HepG2 (cell line): Measurements from ENCODE around the gene NKPD1. TPM values are rescaled to one million over a fixed set of nuclear protein-coding genes. Genes with fewer than 3 reads are reported as not detected.
A peak's percentile ranks its signal among the peaks of the same experiment; 100 is the strongest.

Experiments used
- ATAC-seq: fragments of 200-7000 bp; cut with Tn5 transposase; 3 replicates; pipeline ENCODE4 v1.9.1; 2020; ENCODE audit warnings: mild to moderate bottlenecking, moderate library complexity
- BruUV-seq: library from RNA; stranded (reverse); fragments of 400-500 nt; replicated peaks from 2 replicates; lab custom pipeline; 2021; lab: Mats Ljungman, UMichigan
- CTCF ChIA-PET: fragments of 300-600 bp; formaldehyde crosslinking; extraction: SDS; loops from one replicate; lab custom pipeline; 2021; ENCODE audit warnings: low total read pairs, inconsistent platforms, low intra/inter-chr PET ratio; lab: Yijun Ruan, JAX
- POLR2A ChIA-PET: fragments of 350-600 bp; sonication (Branson Sonifier 250); formaldehyde crosslinking; loops from one replicate; lab custom pipeline; 2020; ENCODE audit warnings: antibody characterized with exemption, inconsistent platforms; lab: Yijun Ruan, JAX
- DNase-seq: peaks from one replicate; pipeline ENCODE4 v3.0.0-alpha.2; 2015; ENCODE audit warnings: low spot score
- FAIRE-seq: peaks from 3 replicates; lab custom pipeline; 2011; peaks lifted over from hg19 to GRCh38; lab: Jason Lieb, UNC
- H2AFZ ChIP-seq: one replicate; pipeline ENCODE4 v1.6.1; 2011; ENCODE audit warnings: low read length, inconsistent platforms
- H3K27ac ChIP-seq: fragments of 300-600 bp; 3 replicates; pipeline ENCODE4 v1.8.0; 2011; ENCODE audit warnings: mixed run types, mild to moderate bottlenecking, mixed read lengths, low read length, inconsistent platforms; ENCODE audit not compliant: insufficient read depth; ENCODE audit errors: extremely low read length
- H3K27me3 ChIP-seq, 2 experiments: fragments of 200-600 bp in 1 of 2; 2 replicates in 1 of 2; 3 replicates in 1 of 2; pipeline versions ENCODE4 v1.6.0 to v1.8.0; 2011; ENCODE audit warnings: low read length in 2 of 2, mild to moderate bottlenecking in 2 of 2, moderate library complexity in 2 of 2, inconsistent platforms in 1 of 2; ENCODE audit not compliant: insufficient read depth in 2 of 2, control insufficient read depth in 1 of 2
- H3K36me3 ChIP-seq, 2 experiments: fragments of 200-600 bp in 1 of 2; replicated peaks in 1 of 2; 2 replicates in 1 of 2; 3 replicates in 1 of 2; pipeline versions ENCODE4 v1.5.1 to v1.8.0; 2011; ENCODE audit warnings: low read length in 2 of 2, inconsistent platforms in 1 of 2; ENCODE audit not compliant: insufficient read depth in 2 of 2, control insufficient read depth in 1 of 2
- H3K4me1 ChIP-seq: 2 replicates; pipeline ENCODE4 v1.5.1; 2012; ENCODE audit warnings: low read length, inconsistent platforms; ENCODE audit not compliant: insufficient read depth
- H3K4me2 ChIP-seq: 2 replicates; pipeline ENCODE4 v1.6.0; 2011; ENCODE audit warnings: low read depth, low read length, inconsistent platforms
- H3K4me3 ChIP-seq, 3 experiments: fragments of 200-600 bp in 1 of 3; sonication (generic), shearing (Covaris generic) in 1 of 3; replicated peaks in 1 of 3; 2 replicates each; pipeline ENCODE4 v1.5.1; 2011 to 2016; ENCODE audit warnings: low read length in 3 of 3, inconsistent platforms in 2 of 3, low read depth in 2 of 3, mild to moderate bottlenecking in 2 of 3, control low read depth in 1 of 3, mixed read lengths in 1 of 3; ENCODE audit not compliant: insufficient read depth in 1 of 3
- H3K79me2 ChIP-seq: one replicate; pipeline ENCODE4 v1.6.1; 2011; ENCODE audit warnings: low read length, inconsistent platforms; ENCODE audit not compliant: insufficient read depth
- H3K9ac ChIP-seq: 2 replicates; pipeline ENCODE4 v1.6.0; 2011; ENCODE audit warnings: mild to moderate bottlenecking, low read depth, low read length, inconsistent platforms; ENCODE audit not compliant: insufficient read depth
- H3K9me3 ChIP-seq: 2 replicates; pipeline ENCODE4 v1.5.1; 2012; ENCODE audit warnings: mild to moderate bottlenecking, low read length
- H4K20me1 ChIP-seq: 2 replicates; pipeline ENCODE4 v1.6.0; 2011; ENCODE audit warnings: inconsistent platforms, mild to moderate bottlenecking, low read length, moderate library complexity; ENCODE audit not compliant: insufficient read depth
- CEBPZ ChIP-seq: IDR thresholded peaks from 2 replicates; pipeline ENCODE4 v1.6.1; 2012; ENCODE audit warnings: low read length, improper control_type of control experiment
- DNMT3B ChIP-seq: conservative IDR thresholded peaks from 2 replicates; pipeline ENCODE4 v1.6.1; 2016; ENCODE audit warnings: missing biosample characterization, control low read depth
- GATAD2A ChIP-seq: IDR thresholded peaks from 2 replicates; pipeline ENCODE4 v1.6.1; 2016
- GTF3A ChIP-seq: sonication (generic); formaldehyde crosslinking; conservative IDR thresholded peaks from 2 replicates; pipeline ENCODE4 v1.4.0; 2020; ENCODE audit warnings: mild to moderate bottlenecking, missing genetic modification reagents
- HDAC2 ChIP-seq: sonication (generic); formaldehyde crosslinking; IDR thresholded peaks from 2 replicates; pipeline ENCODE4 v1.4.0; 2020; ENCODE audit warnings: missing genetic modification reagents
- HNF4A ChIP-seq: sonication (generic); formaldehyde crosslinking; IDR thresholded peaks from 2 replicates; pipeline ENCODE4 v1.4.0; 2020; ENCODE audit warnings: missing genetic modification reagents
- HNRNPL ChIP-seq: fragments of 200-400 bp; formaldehyde crosslinking; IDR thresholded peaks from 2 replicates; pipeline ENCODE4 v1.6.1; 2017; ENCODE audit warnings: mild to moderate bottlenecking, low read depth, low read length
- JARID2 ChIP-seq: sonication (generic); formaldehyde crosslinking; IDR thresholded peaks from 2 replicates; pipeline ENCODE4 v1.8.1; 2023; ENCODE audit warnings: missing genetic modification reagents, inconsistent platforms; ENCODE audit not compliant: insufficient replicate concordance
- LCORL ChIP-seq, 2 experiments: fragments of 450-650 bp in 1 of 2; sonication (generic) in 1 of 2; formaldehyde crosslinking in 1 of 2; IDR thresholded peaks; 2 replicates each; pipeline versions ENCODE4 v1.5.0 to v1.6.1; 2017 to 2020; ENCODE audit warnings: antibody characterized with exemption in 1 of 2, missing genetic modification reagents in 1 of 2
- NCOR1 ChIP-seq: fragments of 200-600 bp; sonication (generic); IDR thresholded peaks from 2 replicates; pipeline ENCODE4 v1.7.0; 2017; ENCODE audit warnings: antibody characterized with exemption, low read length, borderline replicate concordance
- NR2C2 ChIP-seq: sonication (generic); formaldehyde crosslinking; IDR thresholded peaks from 2 replicates; pipeline ENCODE4 v1.4.0; 2020; ENCODE audit warnings: missing genetic modification reagents, mild to moderate bottlenecking, moderate library complexity, borderline replicate concordance
- SAP130 ChIP-seq: IDR thresholded peaks from 2 replicates; pipeline ENCODE4 v1.6.1; 2016; ENCODE audit warnings: low read depth
- ZFP37 ChIP-seq: sonication (generic); formaldehyde crosslinking; IDR thresholded peaks from 2 replicates; pipeline ENCODE4 v1.4.0; 2020; ENCODE audit warnings: missing genetic modification reagents, borderline replicate concordance
- ZNF180 ChIP-seq: sonication (generic); formaldehyde crosslinking; IDR thresholded peaks from 2 replicates; pipeline ENCODE4 v1.4.0; 2020; ENCODE audit warnings: low read depth, missing genetic modification reagents, borderline replicate concordance
- ZNF441 ChIP-seq: sonication (generic); formaldehyde crosslinking; IDR thresholded peaks from 2 replicates; pipeline ENCODE4 v1.7.0; 2021; ENCODE audit warnings: missing genetic modification reagents, borderline replicate concordance
- ZNF841 ChIP-seq: sonication (generic); formaldehyde crosslinking; IDR thresholded peaks from 2 replicates; pipeline ENCODE4 v1.8.1; 2023; ENCODE audit warnings: missing genetic modification reagents, borderline replicate concordance
- ZNF878 ChIP-seq: sonication (generic); formaldehyde crosslinking; IDR thresholded peaks from 2 replicates; pipeline ENCODE4 v1.8.1; 2023; ENCODE audit warnings: mild to moderate bottlenecking, missing genetic modification reagents, moderate library complexity
- WGBS: methylation state at CpG from one replicate; pipeline ENCODE4 v1.1.6; 2017; ENCODE audit warnings: low lambda C conversion rate; 5-methylcytosine and 5-hydroxymethylcytosine counted together
- in situ Hi-C: cut with HindIII; loops from 2 replicates; pipeline ENCODE4 v1.10.0; 2017; ENCODE audit warnings: low pct_unique_long_range_greater_than_20kb; ENCODE audit not compliant: extremely low pct_ligation_motif_present
- intact Hi-C: fragments of 100-400 bp; cut with micrococcal nuclease; formaldehyde crosslinking; loops from one replicate; pipeline ENCODE4 v1.10.0; 2022; ENCODE audit not compliant: unreplicated experiment
- polyA plus RNA-seq, 8 experiments: library from polyadenylated mRNA; depleted of rRNA in 3 of 8; stranded (reverse) in 7 of 8; unstranded in 1 of 8; fragments of >200 nt; fragmentation: Illumina TruSeq in 4 of 8; extraction: Trizol in 4 of 8; gene quantifications; 2 replicates each; pipeline versions ENCODE4 v1.2.1 to v1.2.3, GENCODE V29; 2011 to 2016; ENCODE audit warnings: low read depth in 4 of 8, missing spikeins in 1 of 8, mixed read lengths in 1 of 8; ENCODE audit not compliant: insufficient read depth in 1 of 8
- total RNA-seq, 5 experiments: library from RNA; depleted of rRNA; stranded (reverse); fragments of >200 nt; fragmentation: Illumina TruSeq; extraction: Trizol; gene quantifications; 2 replicates each; pipeline ENCODE4 v1.2.3, GENCODE V29; 2016; ENCODE audit warnings: low read depth in 1 of 5
- TF ChIP-seq, protein P1 (sequence below): sonication (generic); formaldehyde crosslinking; IDR thresholded peaks from 2 replicates; pipeline ENCODE4 v1.5.0; 2020; ENCODE audit warnings: missing genetic modification reagents, mild to moderate bottlenecking, borderline replicate concordance

NKPD1 gene
- total and polyA plus RNA-seq, 2 of the 13 experiments (the other 11 are each of a cell fraction or from before 2014, with no cell fraction given): 0.03 TPM; not detected in 1

DNA sequence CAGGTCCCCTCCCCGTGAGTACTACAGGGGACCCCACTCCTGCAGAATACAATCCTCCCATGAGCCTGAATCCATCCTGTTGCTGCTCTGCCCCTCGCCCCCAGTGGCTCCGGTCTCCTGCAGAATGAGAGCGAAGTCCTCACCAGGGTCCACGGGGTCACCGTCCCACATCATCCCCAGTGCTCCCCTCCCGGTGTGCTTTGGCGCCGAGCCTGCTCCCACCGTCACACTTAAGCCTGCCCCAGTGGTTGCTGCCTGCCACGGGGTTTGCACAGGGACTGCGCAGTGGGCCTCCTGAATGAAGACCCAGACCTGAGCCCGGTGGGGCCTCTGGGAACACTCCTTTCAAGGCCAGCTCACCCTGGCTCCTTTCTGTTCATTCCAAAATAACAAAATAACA lies 30.5 kb downstream of the NKPD1 start (continued):
- TF ChIP-seq ZNF441 (CRISPR knock-in tag) (no peak), HNF4A (CRISPR knock-in tag) (peak; percentile 90), SAP130 (CRISPR knock-in tag) (peak; percentile 36; the same call in 1 of the 2 replicates), ZNF878 (CRISPR knock-in tag) (no peak), GTF3A (CRISPR knock-in tag) (no peak), NR2C2 (CRISPR knock-in tag) (peak; percentile 21; the same call in 1 of the 2 replicates), NCOR1 (peak; percentile 59; the same call in 1 of the 2 replicates), LCORL (IDR thresholded peaks at IDR 0.05) (no peak), LCORL (CRISPR knock-in tag; IDR thresholded peaks at IDR 0.05) (peak; percentile 10; the same call in 1 of the 2 replicates), HNRNPL (0 out of 2 replicates have a peak, but pooled peaks have one; percentile 25), GATAD2A (CRISPR knock-in tag) (peak; percentile 19; the same call in 1 of the 2 replicates)

DNA sequence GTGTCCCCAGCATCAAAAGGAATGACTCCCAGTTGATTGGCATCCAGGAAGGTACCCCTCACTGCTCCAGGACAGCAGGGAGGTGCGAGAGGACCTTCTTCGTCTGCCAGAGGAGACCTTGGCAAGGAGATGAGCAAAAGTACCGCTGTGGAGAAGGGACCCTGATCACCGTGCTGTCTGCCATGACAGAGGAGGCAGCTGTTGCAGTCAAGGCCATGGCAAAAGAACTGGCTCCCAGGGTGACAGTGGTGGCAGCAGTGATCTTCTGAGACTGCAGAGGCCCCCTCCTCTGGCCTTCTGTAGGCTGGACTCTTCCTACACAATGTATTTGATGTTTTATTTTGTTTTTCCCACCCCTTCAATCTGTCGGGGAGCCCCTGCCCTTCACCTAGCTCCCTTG lies 32.0 kb downstream of the NKPD1 start:
- Histone ChIP-seq H2AFZ (no peak overlapping the region), H3K4me1 (peaks cover 36% of the 10 kb centered on the region), H3K27ac (no peak overlapping the region), H3K27me3 (no peaks in the 10 kb centered on the region), H3K4me3 (no peak overlapping the region), H3K9me3 (no peaks in the 10 kb centered on the region), H4K20me1 (peaks cover 23% of the 10 kb centered on the region; the same call in 1 of the 2 replicates), H3K79me2 (peaks cover 45% of the 10 kb centered on the region), H3K36me3 (peaks cover 6 to 15% of the 10 kb centered on the region in 2 experiments; a peak in 3 of 5 replicates), H3K4me2 (no peak overlapping the region), H3K9ac (no peak overlapping the region)
- 100% methylated on average over 3 of the region's 5 CpGs for WGBS
- POLR2A ChIA-PET: no interaction called here
- TF ChIP-seq ZFP37 (CRISPR knock-in tag): no peak
- TF ChIP-seq CEBPZ: no peak
- no peak for TF ChIP-seq DNMT3B (CRISPR knock-in tag)
- no peak for TF ChIP-seq HDAC2 (CRISPR knock-in tag)
- TF ChIP-seq, protein P1, sequence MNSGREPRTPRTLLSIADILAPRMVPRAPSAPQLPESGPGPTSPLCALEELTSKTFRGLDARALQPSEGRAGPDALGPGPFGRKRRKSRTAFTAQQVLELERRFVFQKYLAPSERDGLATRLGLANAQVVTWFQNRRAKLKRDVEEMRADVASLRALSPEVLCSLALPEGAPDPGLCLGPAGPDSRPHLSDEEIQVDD (CRISPR knock-in tag): no peak
- no peak for TF ChIP-seq JARID2 (CRISPR knock-in tag)
- TF ChIP-seq ZNF180 (CRISPR knock-in tag): no peak
- TF ChIP-seq ZNF841 (CRISPR knock-in tag): no peak
- intact Hi-C loops: loop anchor here (5.0 kb wide), 2 partner anchors 52 to 112 kb away; partner anchors contain the start of genes GEMIN7 and ZNF296
- ATAC-seq (no peak), DNase-seq (no peak), FAIRE-seq (no peak)
- CTCF ChIA-PET: no interaction called here
- in situ Hi-C loops: loop anchor here (10.0 kb wide), 1 partner anchor 114 kb away; no protein-coding TSS in a partner anchor
- BruUV-seq: no TSS peak
